Endothelial cell of coronary artery (primary cell): ENCODE data around the gene TARS2. TPM values are rescaled to one million over a fixed set of nuclear protein-coding genes. Genes with fewer than 3 reads are reported as not detected.

Source experiments
- total RNA-seq: library from RNA; depleted of rRNA; stranded (reverse); fragments of >200 nt; gene quantifications from 2 replicates; pipeline ENCODE4 v1.2.3, GENCODE V29; 2014

The TARS2 gene
- 10.4 and 11.0 TPM in 2 replicates for total RNA-seq

GRCh38 chr1:150486966-150487762 is at the start of gene TARS2:
TARS2 (plus strand) TSS chr1:150487419; CDS start chr1:150487451, 32 bp downstream.

GRCh38 chr1:150507912-150508864 is 21.0 kb downstream of the TARS2 start, which contains the start of gene ECM1:
ECM1 (plus strand) TSS chr1:150508109; CDS start chr1:150508210, 101 bp downstream.

GRCh38 chr1:150515328-150516049 is 28.3 kb downstream of the TARS2 start, which contains the start of gene FALEC:
FALEC (plus strand) TSS chr1:150515752.

GRCh38 chr1:150548632-150549495 is 61.6 kb downstream of the TARS2 start, which contains the start of gene ADAMTSL4:
ADAMTSL4 (plus strand) TSS chr1:150549408; CDS start chr1:150552289, 2,881 bp downstream.

Other genes with a start within 250 kb of the TARS2 start
- not detected in 2 replicates for gene CA14, start 229.6 kb upstream of the TARS2 start, total RNA-seq
- 101 and 131 TPM in 2 replicates for gene APH1A, start 218.4 kb upstream of the TARS2 start, total RNA-seq
- 41.3 and 104 TPM in 2 replicates for gene C1orf54, start 214.6 kb upstream of the TARS2 start, total RNA-seq
- gene CIART, start 204.9 kb upstream of the TARS2 start, total RNA-seq, result 0.54 and 1.6 TPM in 2 replicates
- gene MRPS21, start 193.6 kb upstream of the TARS2 start, total RNA-seq, result 58.5 and 68.8 TPM in 2 replicates
- gene PRPF3, start 165.9 kb upstream of the TARS2 start, total RNA-seq, result 39.0 and 42.4 TPM in 2 replicates
- 5.5 and 5.7 TPM in 2 replicates for gene RPRD2, start 123.3 kb upstream of the TARS2 start, total RNA-seq
- 0.27 and 0.75 TPM in 2 replicates for gene ECM1, start 20.7 kb downstream of the TARS2 start, total RNA-seq
- 0.63 TPM in 1 of 2 replicates, not detected in the other for gene FALEC, start 28.3 kb downstream of the TARS2 start, total RNA-seq
- gene ADAMTSL4, start 62.0 kb downstream of the TARS2 start, total RNA-seq, result 0.18 and 0.56 TPM in 2 replicates
- gene MCL1, start 92.2 kb downstream of the TARS2 start, total RNA-seq, result 196 and 263 TPM in 2 replicates
- gene ENSA, start 142.2 kb downstream of the TARS2 start, total RNA-seq, result 64.4 and 71.7 TPM in 2 replicates
- 14.0 and 14.7 TPM in 2 replicates for gene GOLPH3L, start 209.7 kb downstream of the TARS2 start, total RNA-seq
- not detected in 2 replicates for gene HORMAD1, start 233.5 kb downstream of the TARS2 start, total RNA-seq